ENCODE results near the gene IFT88. TPM values are rescaled to one million over a fixed set of nuclear protein-coding genes. Genes with fewer than 3 reads are reported as not detected.

The IFT88 gene
- total RNA-seq, 1 experiment from 2014 or later = 12.1 TPM

DNA sequence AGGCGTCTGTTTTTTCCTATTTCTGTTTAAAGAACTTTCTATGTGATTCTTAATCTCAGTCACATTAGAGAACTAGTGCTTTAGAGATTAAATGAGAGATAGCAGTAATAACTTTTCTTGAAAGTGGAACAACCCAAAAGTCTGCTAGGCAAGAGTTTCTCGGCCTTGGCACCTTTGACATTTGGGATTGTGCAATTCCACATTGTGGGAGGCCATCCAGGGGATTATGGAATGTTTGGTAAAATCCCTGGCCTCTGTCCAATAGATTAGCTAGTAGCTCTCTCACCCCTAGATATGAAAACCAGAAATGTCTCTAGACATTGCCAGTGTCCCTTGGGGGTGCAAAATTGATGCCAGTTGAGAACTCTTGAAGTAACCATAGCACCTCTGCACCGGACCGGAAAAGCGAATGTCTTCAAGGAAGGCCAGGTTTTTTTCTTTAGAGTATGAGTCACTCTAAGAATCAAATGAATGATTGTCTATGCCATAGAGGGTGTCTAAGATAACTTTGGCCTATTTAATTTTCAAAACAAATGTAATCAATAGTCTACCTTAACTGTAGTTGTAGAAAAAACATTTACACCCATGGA is 91.6 kb downstream of the IFT88 start:
- TF ChIP-seq CTCF (IDR thresholded peaks at IDR 0.05; ENCODE audit: insufficient read depth in 1 of 2, low read depth in 1 of 2, low read length in 1 of 2, severe bottlenecking in 1 of 2, unreplicated experiment in 1 of 2) = no peak
- intact Hi-C loops (cut with micrococcal nuclease; ENCODE audit: unreplicated experiment) = no loop called here
- no peaks in the 10 kb centered on the region for H3K4me1 ChIP-seq
- Mint-ChIP-seq H3K27me3 (ENCODE audit: insufficient read depth, unreplicated experiment) (no peaks in the 10 kb centered on the region), H3K4me1 (ENCODE audit: low read depth, unreplicated experiment) (no peaks in the 10 kb centered on the region), H3K9me3 (ENCODE audit: unreplicated experiment) (no peaks in the 10 kb centered on the region), H3K27ac (ENCODE audit: unreplicated experiment) (no peak overlapping the region), H3K36me3 (ENCODE audit: insufficient read depth, unreplicated experiment) (no peaks in the 10 kb centered on the region), H3K4me3 (ENCODE audit: unreplicated experiment) (no peak overlapping the region)
- no peaks in the 10 kb centered on the region for H3K27me3 ChIP-seq (replicated peaks; ENCODE audit: control insufficient read depth, insufficient read depth, low read length)
- no peaks in the 10 kb centered on the region for H3K9me3 ChIP-seq
- no peak overlapping the region for H3K4me3 ChIP-seq (ENCODE audit: low read depth, low read length)
- no peaks in the 10 kb centered on the region for H3K36me3 ChIP-seq (ENCODE audit: control insufficient read depth, insufficient read depth, low read length)
- no peak for DNase-seq
- POLR2A ChIA-PET = no interaction called here
- no TSS peak for BruUV-seq (replicated peaks)
- CTCF ChIA-PET = no interaction called here

GRCh38 chr13:20664351-20664750 is 97.4 kb downstream of the IFT88 start:
- Mint-ChIP-seq H3K9me3 (ENCODE audit: unreplicated experiment) (no peaks in the 10 kb centered on the region), H3K36me3 (ENCODE audit: insufficient read depth, unreplicated experiment) (no peaks in the 10 kb centered on the region), H3K27me3 (ENCODE audit: insufficient read depth, unreplicated experiment) (no peaks in the 10 kb centered on the region), H3K4me1 (ENCODE audit: low read depth, unreplicated experiment) (no peaks in the 10 kb centered on the region), H3K4me3 (ENCODE audit: unreplicated experiment) (no peak overlapping the region), H3K27ac (ENCODE audit: unreplicated experiment) (no peak overlapping the region)
- no peak overlapping the region for H3K4me3 ChIP-seq (ENCODE audit: low read depth, low read length)
- no peak for DNase-seq
- no peak for TF ChIP-seq CTCF (IDR thresholded peaks at IDR 0.05; ENCODE audit: insufficient read depth in 1 of 2, low read depth in 1 of 2, low read length in 1 of 2, severe bottlenecking in 1 of 2, unreplicated experiment in 1 of 2)
- ChIA-PET CTCF (interaction anchor here (0.5 kb wide), 1 partner anchor 47 kb away, joined by 5 read pairs; no protein-coding TSS in a partner anchor), POLR2A (no interaction called here)
- intact Hi-C loops (cut with micrococcal nuclease; ENCODE audit: unreplicated experiment) = no loop called here
- H3K27me3 ChIP-seq (replicated peaks; ENCODE audit: control insufficient read depth, insufficient read depth, low read length) = no peaks in the 10 kb centered on the region
- peaks cover 9% of the 10 kb centered on the region; the same call in 1 of the 2 replicates for H3K4me1 ChIP-seq
- BruUV-seq (replicated peaks) = no TSS peak
- no peaks in the 10 kb centered on the region for H3K9me3 ChIP-seq
- H3K36me3 ChIP-seq (ENCODE audit: control insufficient read depth, insufficient read depth, low read length) = no peaks in the 10 kb centered on the region

DNA sequence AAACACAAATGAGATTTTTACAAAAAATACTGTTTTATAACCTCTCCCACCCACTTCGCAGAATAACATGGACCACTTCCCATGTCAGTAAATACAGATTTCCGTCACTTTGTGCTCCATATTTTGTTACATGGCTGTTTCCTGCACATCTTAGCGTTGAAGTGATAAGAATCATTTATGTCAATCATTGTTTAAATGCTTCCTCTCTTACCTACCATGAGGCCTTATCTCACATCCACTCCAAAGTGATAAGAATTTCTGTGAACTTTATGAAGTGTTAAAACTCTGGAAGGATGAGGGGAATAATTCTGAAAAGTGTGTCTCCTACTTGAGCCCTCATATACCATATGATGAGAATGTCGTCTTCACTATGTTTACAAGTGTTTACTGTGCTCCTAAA is 100.0 kb downstream of the IFT88 start:
- Mint-ChIP-seq H3K4me1 (ENCODE audit: low read depth, unreplicated experiment) (no peaks in the 10 kb centered on the region), H3K36me3 (ENCODE audit: insufficient read depth, unreplicated experiment) (no peaks in the 10 kb centered on the region), H3K27ac (ENCODE audit: unreplicated experiment) (no peak overlapping the region), H3K9me3 (ENCODE audit: unreplicated experiment) (no peaks in the 10 kb centered on the region), H3K27me3 (ENCODE audit: insufficient read depth, unreplicated experiment) (no peaks in the 10 kb centered on the region), H3K4me3 (ENCODE audit: unreplicated experiment) (no peak overlapping the region)
- intact Hi-C loops (cut with micrococcal nuclease; ENCODE audit: unreplicated experiment) = no loop called here
- no peak overlapping the region for H3K4me3 ChIP-seq (ENCODE audit: low read depth, low read length)
- ChIA-PET CTCF (no interaction called here), POLR2A (no interaction called here)
- no peak for DNase-seq
- H3K36me3 ChIP-seq (ENCODE audit: control insufficient read depth, insufficient read depth, low read length) = no peaks in the 10 kb centered on the region
- H3K27me3 ChIP-seq (replicated peaks; ENCODE audit: control insufficient read depth, insufficient read depth, low read length) = no peaks in the 10 kb centered on the region
- peaks cover 9% of the 10 kb centered on the region; the same call in 1 of the 2 replicates for H3K4me1 ChIP-seq
- H3K9me3 ChIP-seq = no peaks in the 10 kb centered on the region
- TF ChIP-seq CTCF (IDR thresholded peaks at IDR 0.05; ENCODE audit: insufficient read depth in 1 of 2, low read depth in 1 of 2, low read length in 1 of 2, severe bottlenecking in 1 of 2, unreplicated experiment in 1 of 2) = no peak
- BruUV-seq (replicated peaks) = no TSS peak

All from Caco-2 (cell line).